Tibial nerve (tissue), 4 donors: ENCODE measurements around the gene LRRC72. TPM values are rescaled to one million over a fixed set of nuclear protein-coding genes. Genes with fewer than 3 reads are reported as not detected.

Source experiments
- DNase-seq, 2 donors: peaks; one replicate each; pipeline ENCODE4 v3.0.0-alpha.2; 2019; ENCODE audit warnings: low spot score in 2 of 2
- H3K27ac ChIP-seq, 4 donors: fragments of 200-600 bp; sonication (generic) in 3 of 4; one replicate each; pipeline ENCODE4 v1.5.1; 2017 to 2019; ENCODE audit warnings: mild to moderate bottlenecking in 1 of 4
- H3K27me3 ChIP-seq, 2 donors: fragments of 200-600 bp; sonication (generic) in 1 of 2; one replicate each; pipeline versions ENCODE4 v1.5.1 to v1.6.0; 2017 to 2019
- H3K36me3 ChIP-seq, 3 donors: fragments of 200-600 bp; sonication (generic); one replicate each; pipeline ENCODE4 v1.5.1; 2018 to 2019
- H3K4me1 ChIP-seq, 4 donors: fragments of 200-600 bp; sonication (generic) in 3 of 4; one replicate each; pipeline ENCODE4 v1.5.1; 2017 to 2019
- H3K4me3 ChIP-seq, 4 donors: fragments of 200-600 bp; sonication (generic) in 3 of 4; one replicate each; pipeline ENCODE4 v1.5.1; 2017 to 2019; ENCODE audit warnings: mild to moderate bottlenecking in 1 of 4, moderate library complexity in 1 of 4
- H3K9me3 ChIP-seq, 4 donors: fragments of 200-600 bp; sonication (generic) in 3 of 4; one replicate each; pipeline ENCODE4 v1.5.1; 2017 to 2019
- CTCF ChIP-seq, 5 experiments: fragments of 200-600 bp in 3 of 5; fragments of 450-650 bp in 2 of 5; sonication (generic) in 3 of 5; IDR thresholded peaks; one replicate each; pipeline ENCODE4 v1.5.1; 2016 to 2019; ENCODE audit warnings: antibody characterized with exemption in 5 of 5, mild to moderate bottlenecking in 3 of 5, moderate library complexity in 2 of 5
- EP300 ChIP-seq, 2 donors: sonication (generic); formaldehyde crosslinking; IDR thresholded peaks; one replicate each; pipeline ENCODE4 v1.6.1; 2017; ENCODE audit warnings: antibody characterized with exemption in 2 of 2, mild to moderate bottlenecking in 1 of 2
- POLR2A ChIP-seq, 2 donors: fragments of 450-650 bp; IDR thresholded peaks; one replicate each; pipeline ENCODE4 v1.6.1; 2017; ENCODE audit warnings: antibody characterized with exemption in 2 of 2, mild to moderate bottlenecking in 2 of 2, moderate library complexity in 2 of 2
- WGBS, 2 donors: methylation state at CpG; one replicate each; pipeline ENCODE4 v1.1.5; 2018; 5-methylcytosine and 5-hydroxymethylcytosine counted together
- total RNA-seq, 4 donors: library from RNA; depleted of rRNA; stranded (reverse); fragments of >200 nt; gene quantifications; one replicate each; pipeline ENCODE4 v1.1.0, GENCODE V29; 2016

LRRC72 gene
- total RNA-seq, 4 donors from 2014 or later = not detected

- H3K36me3 ChIP-seq = peaks cover 0 to 74% (median 0%) of the 10 kb centered on the region in 3 donors
- DNase-seq = no peak
- H3K27ac ChIP-seq = no peak overlapping the region
- H3K9me3 ChIP-seq = no peaks in the 10 kb centered on the region
- TF ChIP-seq EP300 (IDR thresholded peaks at IDR 0.05) (no peak), POLR2A (IDR thresholded peaks at IDR 0.05) (no peak), CTCF (IDR thresholded peaks at IDR 0.05) (no peak)
- WGBS, 2 donors = 63 to 64% methylated on average over 4 of the region's 4 CpGs
- H3K27me3 ChIP-seq = no peaks in the 10 kb centered on the region
- H3K4me1 ChIP-seq = peaks cover 0 to 11% (median 0%) of the 10 kb centered on the region in 4 donors
- no peak overlapping the region for H3K4me3 ChIP-seq
Observed at GRCh38 chr7:16616122-16616521, 89.5 kb downstream of the LRRC72 start.

- 80 to 85% methylated on average over 6 to 9 of the region's 18 CpGs for WGBS, 2 donors
- DNase-seq = no peak
- TF ChIP-seq EP300 (IDR thresholded peaks at IDR 0.05) (no peak), CTCF (IDR thresholded peaks at IDR 0.05) (no peak), POLR2A (IDR thresholded peaks at IDR 0.05) (no peak)
- no peaks in the 10 kb centered on the region for H3K9me3 ChIP-seq
- H3K4me1 ChIP-seq = peaks cover 0 to 11% (median 0%) of the 10 kb centered on the region in 4 donors
- H3K27ac ChIP-seq = no peak overlapping the region
- H3K4me3 ChIP-seq = no peak overlapping the region
- peaks cover 0 to 78% (median 0%) of the 10 kb centered on the region in 3 donors for H3K36me3 ChIP-seq
- no peaks in the 10 kb centered on the region for H3K27me3 ChIP-seq
Observed at GRCh38 chr7:16616542-16616941, 89.9 kb downstream of the LRRC72 start.

- no peaks in the 10 kb centered on the region for H3K9me3 ChIP-seq
- 96 to 98% methylated on average over 2 of the region's 2 CpGs for WGBS, 2 donors
- peaks cover 0 to 91% (median 0%) of the 10 kb centered on the region in 3 donors for H3K36me3 ChIP-seq
- H3K27me3 ChIP-seq = no peaks in the 10 kb centered on the region
- TF ChIP-seq EP300 (IDR thresholded peaks at IDR 0.05) = no peak
- TF ChIP-seq POLR2A (IDR thresholded peaks at IDR 0.05) = no peak
- TF ChIP-seq CTCF (IDR thresholded peaks at IDR 0.05) = no peak
- H3K4me1 ChIP-seq = peaks cover 0 to 10% (median 0%) of the 10 kb centered on the region in 4 donors
- H3K27ac ChIP-seq = no peak overlapping the region
- DNase-seq = no peak
- no peak overlapping the region for H3K4me3 ChIP-seq
Observed at GRCh38 chr7:16619979-16620408, 93.4 kb downstream of the LRRC72 start.

GRCh38 chr7:16626388-16626787 lies 99.8 kb downstream of the LRRC72 start:
- WGBS, 2 donors = 58 to 61% methylated on average over 2 of the region's 2 CpGs
- H3K4me3 ChIP-seq = no peak overlapping the region
- no peak for DNase-seq
- no peaks in the 10 kb centered on the region for H3K27me3 ChIP-seq
- peaks cover 0 to 58% (median 0%) of the 10 kb centered on the region in 3 donors for H3K36me3 ChIP-seq
- TF ChIP-seq EP300 (IDR thresholded peaks at IDR 0.05) (no peak), CTCF (IDR thresholded peaks at IDR 0.05) (no peak), POLR2A (IDR thresholded peaks at IDR 0.05) (no peak)
- no peaks in the 10 kb centered on the region for H3K9me3 ChIP-seq
- H3K4me1 ChIP-seq = no peaks in the 10 kb centered on the region
- H3K27ac ChIP-seq = no peak overlapping the region

- H3K27me3 ChIP-seq = no peaks in the 10 kb centered on the region
- peaks cover 0 to 53% (median 0%) of the 10 kb centered on the region in 3 donors for H3K36me3 ChIP-seq
- TF ChIP-seq POLR2A (IDR thresholded peaks at IDR 0.05) (no peak), EP300 (IDR thresholded peaks at IDR 0.05) (no peak), CTCF (IDR thresholded peaks at IDR 0.05) (no peak)
- WGBS, 2 donors = 81 to 91% methylated on average over 2 of the region's 2 CpGs
- H3K4me1 ChIP-seq = no peaks in the 10 kb centered on the region
- H3K4me3 ChIP-seq = no peak overlapping the region
- DNase-seq = no peak
- no peaks in the 10 kb centered on the region for H3K9me3 ChIP-seq
- no peak overlapping the region for H3K27ac ChIP-seq
Observed at GRCh38 chr7:16627236-16627635, 100.6 kb downstream of the LRRC72 start.
